Iris pigment epithelial cell (primary cell): ENCODE results near the gene FAM20A.
A peak's percentile ranks its signal among the peaks of the same experiment; 100 is the strongest.

Experiments
- DNase-seq: peaks from one replicate; pipeline ENCODE4 v3.0.0-alpha.2; 2011; ENCODE audit warnings: low read depth

Gene FAM20A

DNA sequence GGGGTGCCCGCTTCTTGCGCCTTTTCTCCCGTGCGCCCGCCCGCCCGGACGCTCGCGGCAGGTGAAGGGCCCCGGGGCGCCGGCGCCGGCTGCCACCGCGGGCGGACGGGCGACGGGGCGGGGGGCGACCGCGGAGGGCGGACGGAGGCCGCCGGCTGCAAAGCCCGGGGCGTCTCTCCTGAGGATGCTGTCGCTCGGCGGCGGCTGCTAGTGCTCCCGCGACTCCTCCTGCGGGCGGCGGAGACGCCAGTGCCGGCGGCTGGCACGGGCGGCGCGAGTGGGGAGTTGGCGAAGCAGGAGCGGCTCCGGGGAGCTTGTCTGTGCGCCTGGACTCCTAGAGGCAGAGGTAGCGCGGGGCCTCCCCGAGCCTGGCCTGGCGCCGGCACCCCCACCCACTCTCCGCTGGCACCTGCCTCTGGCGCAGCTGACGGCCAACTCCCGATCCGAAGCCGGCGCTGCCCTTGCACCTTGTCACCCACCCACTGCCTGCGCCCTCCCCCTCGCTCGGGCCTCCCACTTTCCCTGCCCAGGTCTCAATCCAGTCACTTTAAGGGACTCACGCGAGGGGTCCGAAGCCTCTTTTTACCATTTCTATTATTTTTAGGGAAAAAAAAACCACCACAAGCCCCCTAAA is at the start of gene FAM20A:
FAM20A (minus strand) TSS at position 437 of the 634 bp plus-strand sequence. CDS start 701 bp downstream, outside the sequence.
- no peak for DNase-seq

DNA sequence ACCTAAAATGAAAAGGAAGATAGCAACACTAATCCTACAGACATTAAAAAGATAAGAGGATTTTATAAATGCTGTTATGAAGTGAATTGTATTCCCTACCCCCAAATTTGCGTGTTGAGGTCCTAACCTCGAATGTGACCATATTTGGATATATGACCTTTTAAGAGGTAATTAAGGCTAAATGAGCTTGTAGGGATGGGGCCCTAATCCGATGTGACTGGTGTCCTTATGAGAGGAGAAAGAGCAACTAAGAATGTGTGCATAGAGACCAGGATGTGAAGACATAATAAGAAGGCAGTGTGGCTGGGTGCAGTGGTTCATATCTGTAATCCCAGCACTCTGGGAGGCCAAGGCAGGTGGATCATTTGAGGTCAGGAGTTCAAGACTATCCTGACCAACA is 48.2 kb upstream of the FAM20A start:
- no peak for DNase-seq

DNA sequence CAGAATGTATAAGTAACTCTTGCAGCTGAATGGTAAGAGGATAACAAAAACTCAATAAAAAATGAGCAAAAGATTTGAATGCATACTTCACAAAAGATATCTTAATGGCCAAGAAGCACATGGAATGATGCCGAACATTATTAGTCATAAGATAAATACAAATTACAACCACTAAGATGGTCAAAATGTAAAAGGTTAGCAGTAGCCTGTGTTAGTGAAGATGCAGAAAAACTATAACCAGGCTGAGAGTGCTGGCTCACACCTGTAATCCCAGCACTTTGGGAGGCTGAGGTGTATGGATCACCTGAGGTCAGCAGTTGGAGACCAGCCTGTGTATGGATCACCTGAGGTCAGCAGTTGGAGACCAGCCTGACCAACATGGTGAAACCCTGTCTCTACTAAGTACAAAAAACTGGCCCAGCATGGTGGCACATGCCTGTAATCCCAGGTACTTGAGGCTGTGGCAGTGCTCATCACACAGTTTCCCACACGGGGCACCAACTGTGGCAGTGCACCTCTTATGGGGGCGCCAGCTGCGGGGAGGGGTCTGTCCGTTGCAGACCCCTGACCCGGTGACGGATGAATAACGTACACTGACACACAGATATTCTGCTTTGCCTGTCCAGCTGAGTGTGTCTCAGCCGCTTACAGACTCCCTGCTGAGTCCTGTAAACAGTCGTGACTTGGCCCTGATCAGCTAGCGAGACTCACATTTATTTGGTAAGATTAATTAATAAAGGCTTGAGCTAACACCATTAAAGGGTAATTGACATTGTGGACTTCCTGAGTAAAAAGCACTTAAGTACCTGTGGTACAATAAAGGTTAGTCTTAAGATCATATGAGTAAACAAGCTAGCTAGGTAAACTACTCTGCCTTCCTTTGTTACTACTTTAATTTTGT is 45.7 kb upstream of the FAM20A start:
- DNase-seq, result peak; percentile 34

DNA sequence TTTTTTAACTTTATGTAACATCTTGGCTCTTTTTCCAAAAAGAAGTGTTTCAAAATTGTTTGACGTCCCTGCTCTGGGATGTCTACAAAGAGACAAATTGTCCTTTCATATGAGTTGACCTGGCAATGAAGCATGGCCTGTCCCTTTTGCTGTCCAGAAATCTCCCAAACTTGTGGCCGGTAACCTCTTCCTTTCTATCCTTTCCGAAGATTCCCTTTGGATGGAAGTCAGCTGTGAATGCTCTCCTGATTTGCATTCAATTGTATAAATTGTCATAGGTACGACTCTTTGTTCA is 40.9 kb upstream of the FAM20A start:
- no peak for DNase-seq

DNA sequence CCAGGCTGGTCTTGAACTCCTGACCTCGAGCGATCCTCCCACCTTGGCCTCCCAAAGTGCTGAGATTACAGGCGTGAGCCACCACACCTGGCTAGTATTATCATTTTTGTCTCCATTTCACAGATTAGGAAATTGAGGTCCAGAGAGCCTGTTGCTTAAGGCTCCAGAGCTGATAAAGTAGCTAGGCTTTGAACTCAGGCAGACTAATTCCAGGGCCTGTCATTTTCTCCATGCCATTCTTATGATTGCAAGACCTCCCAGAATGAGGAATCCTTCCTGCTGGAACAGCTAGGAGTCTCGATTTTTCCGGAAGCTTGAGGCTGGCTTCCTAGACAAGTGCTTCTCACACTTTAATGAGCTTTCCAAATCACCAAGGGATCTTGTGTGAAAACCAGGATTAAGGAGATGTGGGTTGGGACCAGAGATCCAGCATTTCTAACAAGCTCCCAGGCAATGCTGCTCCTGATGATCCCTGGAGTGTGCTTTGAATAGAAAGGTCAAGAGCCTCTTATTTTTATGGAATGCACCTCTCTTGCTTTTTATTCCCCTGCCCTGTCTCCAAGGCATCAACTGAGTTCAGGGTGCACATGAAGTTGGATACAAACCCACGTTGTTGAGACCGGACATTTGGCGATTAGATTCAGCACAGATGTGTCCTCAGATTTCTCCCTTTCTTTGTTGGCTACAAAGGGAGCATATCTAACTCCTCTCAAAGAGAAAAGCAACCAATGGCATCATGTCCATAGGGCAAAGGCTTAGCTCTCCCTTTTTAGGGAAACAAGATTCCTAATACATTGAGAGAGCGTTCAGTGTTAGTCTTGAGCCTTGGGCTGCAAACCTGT is 40.3 kb upstream of the FAM20A start:
- no peak for DNase-seq

DNA sequence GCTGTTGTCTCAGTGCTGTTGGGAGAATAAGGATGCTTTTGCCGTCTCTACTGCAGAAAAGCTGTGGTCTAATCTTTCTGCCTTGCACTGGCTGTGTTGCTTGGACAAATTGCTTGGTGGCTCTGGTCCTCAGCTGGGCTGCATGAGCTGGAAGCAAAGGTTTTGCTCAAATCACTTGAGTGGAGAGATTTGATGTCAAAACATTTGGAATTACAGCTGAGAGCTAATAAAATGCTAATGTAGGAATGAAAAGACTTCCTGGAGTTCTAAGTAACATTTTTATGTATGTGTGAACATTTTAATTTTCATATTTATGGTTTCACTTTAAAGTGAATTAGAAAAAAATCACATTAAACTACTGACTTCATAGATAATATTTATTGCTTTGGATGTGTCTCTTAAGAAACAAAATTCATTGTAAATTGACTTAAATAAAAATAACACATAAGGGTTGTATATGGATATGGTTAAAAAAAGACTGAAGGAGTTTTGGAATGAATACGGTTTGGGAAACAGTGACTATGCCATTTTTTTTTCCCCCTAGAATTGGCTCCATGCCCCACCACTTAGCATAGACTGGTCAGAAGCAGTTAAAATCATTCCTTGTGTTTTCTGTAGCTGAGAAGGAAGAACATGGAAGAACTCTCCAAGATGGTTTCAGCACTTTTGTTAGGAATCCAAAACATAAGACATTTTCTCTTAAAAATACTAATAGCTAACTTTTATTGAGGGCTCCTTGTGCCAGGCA is 39.2 kb upstream of the FAM20A start:
- DNase-seq, result no peak

DNA sequence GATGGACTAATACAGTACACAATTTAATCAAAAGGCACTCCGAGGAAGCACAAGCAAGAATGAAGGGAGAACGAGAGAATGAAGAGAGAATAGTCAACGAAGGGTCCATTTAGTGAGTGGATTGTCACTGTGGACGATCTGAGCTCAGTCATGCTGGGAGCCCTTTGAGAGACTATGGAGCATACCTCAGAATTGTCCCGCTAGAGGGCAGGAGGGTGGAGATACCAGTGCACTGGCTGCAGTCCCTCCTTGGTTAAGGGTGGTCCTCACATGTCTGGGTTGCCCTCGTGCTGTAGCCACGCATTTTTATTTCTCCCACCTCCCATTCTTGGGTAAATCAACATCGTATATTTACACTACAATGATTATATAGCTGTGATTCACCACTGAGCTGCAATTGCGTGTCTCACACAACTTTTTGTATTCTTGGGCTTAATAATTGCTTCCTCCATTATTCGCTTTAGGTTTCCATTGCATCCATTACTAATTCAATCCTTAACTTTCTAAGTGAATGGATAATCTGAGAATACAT is 33.2 kb upstream of the FAM20A start:
- DNase-seq, result no peak

DNA sequence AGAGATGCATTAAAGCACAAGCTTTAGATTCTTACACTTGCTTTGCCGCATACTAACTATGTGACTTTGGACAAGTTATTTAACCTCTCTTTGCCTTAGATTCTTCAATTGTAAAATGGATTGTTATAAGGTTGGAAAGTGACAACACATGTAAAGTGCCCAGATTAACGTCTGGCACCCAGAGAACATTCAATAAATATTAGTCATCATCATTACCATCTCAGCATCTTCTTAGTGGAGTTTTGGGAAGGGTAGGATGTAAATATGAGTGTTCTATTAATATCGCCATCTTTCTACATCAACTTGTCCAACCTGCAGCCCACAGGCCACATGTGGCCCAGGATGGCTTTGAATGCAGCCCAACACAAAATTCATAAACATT is 27.4 kb upstream of the FAM20A start:
- no peak for DNase-seq

DNA sequence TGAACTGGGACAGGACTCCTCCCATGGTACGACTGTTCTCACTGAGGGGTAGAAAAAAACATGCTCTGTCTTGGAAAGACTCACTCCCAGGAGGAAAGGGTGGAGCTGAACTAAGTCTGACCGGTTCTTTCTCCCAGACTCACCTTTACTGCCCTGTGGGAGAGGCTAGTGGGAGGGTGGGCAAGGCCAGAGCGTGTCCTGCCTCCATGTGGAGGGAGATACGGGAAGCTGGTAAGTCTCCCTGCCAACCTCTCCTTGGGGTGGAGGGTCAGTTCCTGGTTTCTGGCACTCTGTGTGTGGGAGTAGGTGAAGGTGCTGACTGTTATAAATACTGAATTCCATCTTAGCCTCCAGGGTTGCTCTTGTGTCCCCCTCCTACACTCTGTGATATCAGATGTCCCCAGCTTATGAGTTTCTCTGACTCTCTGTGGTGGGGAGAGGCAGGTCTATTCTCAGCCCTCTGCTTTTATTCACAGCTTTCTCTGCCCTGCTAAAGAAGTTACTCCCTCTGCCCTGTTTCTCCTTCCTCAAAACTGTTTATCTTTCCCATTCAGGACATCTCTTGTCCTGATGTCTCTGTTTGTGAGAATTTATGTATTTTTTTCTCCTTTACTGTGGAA is 26.9 kb upstream of the FAM20A start:
- no peak for DNase-seq

DNA sequence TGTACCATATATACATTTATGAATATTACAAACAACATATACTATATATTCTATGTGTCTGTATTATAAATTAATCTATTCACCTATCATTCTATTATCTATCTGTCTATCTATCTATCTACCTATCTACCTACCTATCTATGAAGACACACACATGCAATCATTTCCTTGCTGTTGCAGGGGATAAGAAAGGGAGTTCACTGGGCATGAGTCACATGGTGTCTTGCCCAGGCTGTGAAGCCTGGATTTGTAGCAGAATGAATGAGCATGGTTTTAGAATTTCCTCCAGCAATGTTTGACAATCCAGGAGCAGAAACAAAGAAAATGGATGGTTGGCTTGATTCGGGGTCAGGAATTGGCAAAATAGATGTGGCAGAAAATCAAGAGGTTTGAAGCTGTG is 23.2 kb upstream of the FAM20A start:
- peak; percentile 21 for DNase-seq

DNA sequence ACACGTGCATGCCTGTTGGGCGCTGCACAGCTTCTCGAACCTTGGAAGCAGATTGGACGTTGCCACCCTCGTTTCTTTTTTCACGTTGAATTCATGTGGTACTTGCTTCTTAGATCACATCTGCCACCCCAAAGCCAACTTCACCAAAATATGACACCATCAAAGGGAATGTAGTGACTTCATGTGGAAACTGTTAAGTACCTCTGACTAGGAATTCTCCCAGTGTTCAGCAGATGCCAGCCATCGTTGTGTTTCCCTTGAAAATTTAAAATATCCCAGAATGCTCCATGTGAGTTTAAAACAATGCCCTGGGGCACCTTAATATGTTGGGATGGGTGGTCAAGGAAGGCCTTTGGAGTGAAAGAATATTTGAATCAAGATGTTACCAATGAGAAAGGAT is 22.6 kb upstream of the FAM20A start:
- no peak for DNase-seq

DNA sequence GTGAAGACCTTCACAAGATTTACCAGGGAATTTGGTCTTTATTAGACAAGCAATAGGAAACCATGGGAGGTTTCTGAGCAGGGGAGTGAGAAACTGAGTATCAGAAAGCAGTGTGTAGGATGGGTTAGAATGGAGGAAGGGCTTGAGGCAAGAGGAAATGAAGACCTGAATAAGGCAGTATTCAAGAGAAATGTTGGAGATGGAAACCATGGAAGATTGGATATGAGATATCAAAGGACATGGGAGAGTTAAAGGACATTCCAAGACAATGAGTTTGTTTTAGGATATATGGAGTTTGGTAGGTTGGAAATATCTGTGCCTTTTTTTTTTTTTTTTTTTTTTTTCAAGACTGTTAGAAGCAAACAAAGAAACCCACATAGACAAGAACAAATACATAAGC is 21.3 kb upstream of the FAM20A start:
- DNase-seq, result no peak

DNA sequence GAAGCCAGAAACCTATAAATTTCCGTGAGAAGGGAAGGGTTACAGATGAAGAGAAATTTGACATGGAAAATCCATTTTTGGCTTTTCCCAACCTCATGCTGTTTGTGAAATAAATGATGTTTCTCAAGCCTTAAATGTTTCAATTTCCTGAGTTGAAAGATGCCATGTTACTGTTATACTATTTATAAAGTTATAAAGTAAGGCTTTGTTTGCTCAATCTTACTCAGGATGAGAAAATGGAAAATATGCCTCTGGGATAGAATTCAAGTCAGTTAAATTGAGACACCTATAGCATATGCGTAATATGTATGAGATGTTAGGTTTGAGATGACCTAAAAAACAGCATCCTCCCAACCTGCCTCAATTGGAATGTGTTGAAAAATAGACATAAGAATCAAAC is 19.9 kb upstream of the FAM20A start:
- DNase-seq, result peak; percentile 16

DNA sequence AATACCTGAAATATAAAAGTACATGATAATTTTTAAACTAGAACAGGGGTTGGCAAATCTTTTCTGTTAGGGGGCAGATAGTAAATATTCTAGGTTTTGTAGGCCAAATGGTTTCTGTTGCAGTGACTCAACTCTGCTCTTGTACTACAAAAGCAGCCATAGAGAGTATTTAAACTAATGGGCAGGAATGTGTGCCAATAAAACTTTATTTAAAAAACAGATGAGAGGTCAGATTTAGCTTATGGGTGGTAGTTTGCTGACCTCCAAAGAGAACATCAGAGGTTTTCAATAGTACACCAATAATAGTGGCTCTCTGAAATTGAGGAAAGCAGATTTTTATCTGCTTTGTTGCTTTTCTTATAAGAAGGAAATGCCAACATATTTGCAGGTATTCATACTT is 15.2 kb upstream of the FAM20A start:
- DNase-seq, result no peak

DNA sequence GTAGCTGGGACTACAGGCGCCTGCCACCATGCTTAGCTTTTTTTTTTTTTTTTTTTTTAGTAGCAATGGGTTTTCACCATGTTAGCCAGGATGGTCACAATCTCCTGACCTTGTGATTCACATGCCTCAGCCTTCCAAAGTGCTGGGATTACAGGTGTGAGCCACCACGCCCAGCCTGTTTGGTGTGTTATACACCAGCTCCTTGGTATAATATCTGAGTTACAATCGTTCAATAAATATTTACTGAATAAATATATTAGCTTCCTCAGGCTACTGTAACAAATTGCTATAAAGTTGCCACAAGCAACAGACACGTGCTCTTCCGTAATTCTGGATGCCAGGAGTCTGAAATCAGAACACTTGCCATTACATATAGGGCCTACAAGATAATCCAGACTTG is 13.6 kb upstream of the FAM20A start:
- DNase-seq, result no peak

DNA sequence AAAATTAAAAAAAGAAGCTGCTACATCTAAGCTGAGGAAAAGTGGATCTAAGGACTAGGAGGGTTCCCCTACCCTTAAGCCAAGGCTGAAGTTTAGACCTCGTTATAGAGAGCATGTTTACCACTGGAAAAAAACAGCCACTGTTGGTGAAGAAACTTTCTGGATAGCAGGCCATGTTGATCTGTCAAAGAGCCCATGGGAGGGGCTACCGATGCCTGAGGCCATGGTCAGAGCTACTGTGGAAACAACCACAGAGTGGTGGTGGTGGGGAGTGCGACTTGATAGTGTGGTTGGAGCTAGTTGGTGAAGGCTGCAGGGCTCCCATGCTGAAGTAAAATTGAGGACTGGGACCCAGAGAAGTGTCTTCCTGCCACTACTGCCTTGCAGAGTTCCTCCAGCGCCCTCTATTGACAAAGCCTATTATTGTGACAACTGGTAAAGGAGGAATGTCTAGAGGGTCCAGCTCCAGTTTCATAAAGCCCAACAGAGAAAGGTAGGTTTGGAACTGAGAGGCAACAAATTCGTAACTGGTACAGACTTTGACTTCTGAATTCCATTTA is 12.7 kb upstream of the FAM20A start:
- peak; percentile 47 for DNase-seq

DNA sequence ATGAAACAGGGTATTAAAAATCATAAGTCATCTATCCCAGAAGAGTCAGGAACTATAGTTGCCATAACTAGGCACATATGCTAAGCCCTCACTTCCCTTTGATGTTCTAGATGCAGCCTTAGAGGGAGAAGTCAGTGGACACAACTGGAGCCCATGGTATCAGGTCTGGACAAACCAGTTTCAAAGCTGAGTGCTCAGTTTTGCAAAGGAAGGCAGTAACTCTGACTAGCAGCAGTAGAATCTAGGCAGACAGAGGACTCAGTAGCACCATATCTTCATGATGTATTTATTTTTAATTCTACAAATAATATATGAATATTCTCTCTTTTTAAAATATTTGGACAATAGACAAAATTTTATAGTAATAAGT is 11.7 kb upstream of the FAM20A start:
- no peak for DNase-seq

DNA sequence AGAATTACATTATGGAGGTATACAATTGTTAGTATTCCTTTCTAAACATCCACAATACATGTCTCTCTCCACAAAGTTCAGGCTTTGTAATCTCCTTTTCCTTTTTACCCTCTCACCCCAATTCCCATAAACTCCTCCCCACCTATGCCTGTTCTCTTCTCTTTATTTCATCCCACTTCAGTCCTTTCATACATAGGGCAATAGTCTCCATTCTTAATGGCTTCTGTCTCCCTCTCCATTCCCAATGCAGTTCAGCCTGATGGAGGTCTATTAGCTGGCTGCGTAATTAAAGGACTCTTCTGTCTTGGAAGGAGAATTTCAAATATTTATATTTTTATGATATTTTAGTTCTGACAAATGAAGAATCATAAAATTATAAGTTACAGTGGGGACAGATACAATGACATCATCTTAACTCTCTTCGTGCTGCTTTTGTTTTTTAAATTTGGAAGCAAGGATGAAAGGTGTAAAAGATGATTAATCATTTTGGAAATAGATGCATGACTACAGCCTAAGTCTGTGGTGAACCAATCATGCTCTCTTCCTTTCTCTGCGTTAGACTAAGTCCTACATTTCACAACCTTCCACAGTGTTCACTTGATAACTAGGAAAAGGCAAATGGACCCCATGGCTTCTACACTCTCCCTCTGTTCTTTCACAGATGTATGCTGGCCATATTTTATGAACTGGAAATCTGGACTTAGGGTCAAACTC is 11.2 kb upstream of the FAM20A start:
- DNase-seq, result no peak

DNA sequence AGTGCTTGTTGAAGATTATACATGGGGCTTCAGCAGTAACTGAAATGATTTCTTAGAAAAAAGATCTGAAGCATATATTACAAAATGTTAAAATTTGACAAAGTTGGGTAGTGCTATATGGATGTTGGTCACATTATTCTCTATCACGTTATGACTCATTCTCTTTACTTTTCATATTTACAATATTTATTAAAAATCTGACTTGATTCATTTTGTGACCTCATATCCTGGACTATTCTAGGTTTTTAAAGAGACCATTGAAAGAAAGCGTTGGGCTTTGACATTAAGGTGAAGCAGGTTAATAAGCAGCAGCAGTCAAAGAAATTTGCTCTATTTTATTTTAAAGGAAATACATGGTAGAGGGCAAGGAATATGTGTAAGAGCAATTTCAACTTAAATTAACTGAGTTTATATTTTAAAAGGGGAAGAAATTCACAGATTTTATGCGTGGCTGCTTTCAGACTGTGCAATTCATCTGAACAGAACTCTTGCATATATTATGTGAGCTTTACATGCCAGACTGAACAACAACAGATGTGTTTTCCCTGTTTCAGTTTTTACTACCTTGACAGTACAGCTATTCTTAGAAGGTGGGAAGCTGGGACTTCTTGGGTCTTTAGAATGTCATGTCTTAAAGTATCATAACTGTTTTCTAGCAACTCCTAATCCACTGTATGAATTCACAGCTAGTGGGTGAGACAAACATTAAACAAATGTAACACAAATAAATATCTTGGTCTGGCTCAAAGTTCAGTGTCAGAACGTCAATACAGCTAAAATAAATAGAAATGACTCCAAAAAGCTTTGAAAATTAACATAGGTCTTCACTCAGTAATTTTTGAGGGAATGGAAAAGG is 10.4 kb upstream of the FAM20A start:
- DNase-seq, result no peak

DNA sequence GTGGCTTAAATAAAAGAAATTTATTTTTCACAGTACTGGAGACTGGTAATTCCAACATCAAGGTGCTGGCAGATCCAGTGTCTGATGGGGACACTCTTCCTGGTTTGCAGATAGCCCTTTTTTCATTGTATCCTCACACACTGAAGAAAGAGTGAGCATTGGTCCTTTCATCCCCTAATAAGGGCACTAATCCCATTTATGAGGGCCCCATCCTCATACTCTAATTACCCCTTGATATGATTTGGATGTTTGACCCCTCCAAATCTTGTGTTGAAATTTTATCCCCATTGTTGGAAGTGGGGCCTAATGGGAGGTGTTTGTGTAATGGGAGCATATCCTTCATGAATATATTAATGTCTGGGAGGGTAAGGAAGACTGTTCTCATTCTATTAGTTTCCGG is 9.4 kb upstream of the FAM20A start:
- no peak for DNase-seq
